ENCODE results near the gene MYO18B. TPM values are rescaled to one million over a fixed set of nuclear protein-coding genes. Genes with fewer than 3 reads are reported as not detected.
A peak's percentile ranks its signal among the peaks of the same experiment; 100 is the strongest.

MYO18B gene
- total and polyA plus RNA-seq, 8 donors, result 0.05 to 0.47 (median 0.14) TPM

GRCh38 chr22:25818541-25818940, 76.6 kb downstream of the MYO18B start:
- FAIRE-seq (no peak), DNase-seq (no peak), ATAC-seq (no peak)
- no peak for TF ChIP-seq CTCF (IDR thresholded peaks at IDR 0.05)
- 53 to 74% methylated on average over 4 of the region's 4 CpGs for WGBS, 2 donors
- no peaks in the 10 kb centered on the region for H3K4me1 ChIP-seq
- intact Hi-C loops (cut with DNase I), result no loop called here
- H3K36me3 ChIP-seq, result no peaks in the 10 kb centered on the region
- no peak overlapping the region for H3K27ac ChIP-seq
- H3K4me3 ChIP-seq, result no peak overlapping the region
- H3K27me3 ChIP-seq, result no peaks in the 10 kb centered on the region
- no peaks in the 10 kb centered on the region for H3K9me3 ChIP-seq

GRCh38 chr22:25822344-25822743, 80.4 kb downstream of the MYO18B start:
- no peak for FAIRE-seq
- Histone ChIP-seq H3K9me3 (no peaks in the 10 kb centered on the region), H3K27ac (no peak overlapping the region), H3K4me1 (no peaks in the 10 kb centered on the region), H3K27me3 (no peaks in the 10 kb centered on the region), H3K4me3 (no peak overlapping the region), H3K36me3 (no peaks in the 10 kb centered on the region)
- no peak for ATAC-seq
- intact Hi-C loops (cut with DNase I), result no loop called here
- DNase-seq, result no peak
- 83 to 89% methylated on average over 6 of the region's 6 CpGs for WGBS, 2 donors
- TF ChIP-seq CTCF (IDR thresholded peaks at IDR 0.05), result no peak

- Histone ChIP-seq H3K4me3 (no peak overlapping the region), H3K27ac (no peak overlapping the region), H3K9me3 (no peaks in the 10 kb centered on the region), H3K27me3 (no peaks in the 10 kb centered on the region), H3K4me1 (no peaks in the 10 kb centered on the region), H3K36me3 (no peaks in the 10 kb centered on the region)
- ATAC-seq (no peak), DNase-seq (no peak), FAIRE-seq (no peak)
- WGBS, 2 donors, result 66 to 71% methylated on average over 15 of the region's 15 CpGs
- intact Hi-C loops (cut with DNase I), result no loop called here
- no peak for TF ChIP-seq CTCF (IDR thresholded peaks at IDR 0.05)
Observed at GRCh38 chr22:25823276-25823675, 81.3 kb downstream of the MYO18B start.

- WGBS, 2 donors, result 40 to 57% methylated on average over 7 of the region's 7 CpGs
- no peak overlapping the region for H3K4me3 ChIP-seq
- FAIRE-seq (no peak), ATAC-seq (no peak), DNase-seq (no peak)
- H3K36me3 ChIP-seq, result no peaks in the 10 kb centered on the region
- no peaks in the 10 kb centered on the region for H3K4me1 ChIP-seq
- no peaks in the 10 kb centered on the region for H3K9me3 ChIP-seq
- intact Hi-C loops (cut with DNase I), result no loop called here
- no peak overlapping the region for H3K27ac ChIP-seq
- TF ChIP-seq CTCF (IDR thresholded peaks at IDR 0.05), result no peak
- no peaks in the 10 kb centered on the region for H3K27me3 ChIP-seq
Observed at GRCh38 chr22:25824828-25825423, 82.9 kb downstream of the MYO18B start.

GRCh38 chr22:25827415-25827814, 85.4 kb downstream of the MYO18B start:
- WGBS, 2 donors, result 71 to 73% methylated on average over 9 of the region's 9 CpGs
- DNase-seq, result no peak
- TF ChIP-seq CTCF (IDR thresholded peaks at IDR 0.05), result no peak

More at GRCh38 chr22:25827415-25827814, 85.4 kb downstream of the MYO18B start:
- Histone ChIP-seq H3K36me3 (no peaks in the 10 kb centered on the region), H3K4me1 (no peaks in the 10 kb centered on the region), H3K4me3 (no peak overlapping the region), H3K27me3 (no peaks in the 10 kb centered on the region), H3K27ac (no peak overlapping the region), H3K9me3 (no peaks in the 10 kb centered on the region)
- peak in 2 of 4 donors; percentile 30 to 79 for ATAC-seq
- intact Hi-C loops (cut with DNase I), result no loop called here
- no peak for FAIRE-seq
